ENCODE data around the gene ADAMTSL3. TPM values are rescaled to one million over a fixed set of nuclear protein-coding genes. Genes with fewer than 3 reads are reported as not detected.

ADAMTSL3 gene
- total and polyA plus RNA-seq, 4 donors, result 3.5 to 19.0 (median 8.0) TPM

GRCh38 chr15:83954506-83954905 is 300.6 kb downstream of the ADAMTSL3 start:
- no peak for DNase-seq (ENCODE audit: low spot score)
- Histone ChIP-seq H3K9ac (ENCODE audit: low read depth in 1 of 2, low read length in 2 of 2) (no peak overlapping the region), H3K27ac (ENCODE audit: low read depth in 1 of 2, low read length in 2 of 2) (no peak overlapping the region), H3K27me3 (ENCODE audit: control insufficient read depth in 4 of 4, insufficient read depth in 4 of 4, low read length in 3 of 4) (no peaks in the 10 kb centered on the region), H3K36me3 (ENCODE audit: control insufficient read depth in 4 of 4, insufficient read depth in 3 of 4, low read depth in 1 of 4, low read length in 3 of 4) (peaks cover 0 to 14% (median 5%) of the 10 kb centered on the region in 4 donors), H3K9me3 (ENCODE audit: control insufficient read depth in 4 of 4, low read length in 3 of 4) (no peaks in the 10 kb centered on the region), H3K4me1 (ENCODE audit: control insufficient read depth in 4 of 4, insufficient read depth in 4 of 4, low read length in 3 of 4) (no peaks in the 10 kb centered on the region), H3K4me3 (ENCODE audit: low read depth in 1 of 3, low read length in 3 of 3) (no peak overlapping the region)
- TF ChIP-seq RXRA (IDR thresholded peaks at IDR 0.05), result no peak
- no peak for TF ChIP-seq NR2F2 (IDR thresholded peaks at IDR 0.05)
- no peak for TF ChIP-seq SP1 (IDR thresholded peaks at IDR 0.05)
- TF ChIP-seq HNF4A (conservative IDR thresholded peaks at IDR 0.05), result no peak
- TF ChIP-seq EGR1 (IDR thresholded peaks at IDR 0.05; ENCODE audit: low read depth in 2 of 2), result no peak

- H3K9me3 ChIP-seq (ENCODE audit: control insufficient read depth in 4 of 4, low read length in 3 of 4), result no peaks in the 10 kb centered on the region
- no peaks in the 10 kb centered on the region for H3K27me3 ChIP-seq (ENCODE audit: control insufficient read depth in 4 of 4, insufficient read depth in 4 of 4, low read length in 3 of 4)
- H3K27ac ChIP-seq (ENCODE audit: low read depth in 1 of 2, low read length in 2 of 2), result no peak overlapping the region
- no peak overlapping the region for H3K9ac ChIP-seq (ENCODE audit: low read depth in 1 of 2, low read length in 2 of 2)
- no peak for TF ChIP-seq ZBTB33 (IDR thresholded peaks at IDR 0.05)
- no peak for TF ChIP-seq REST (IDR thresholded peaks at IDR 0.05)
- no peak for TF ChIP-seq HNF4A (conservative IDR thresholded peaks at IDR 0.05)
- no peak for TF ChIP-seq HNF4G (IDR thresholded peaks at IDR 0.05)
- no peak for TF ChIP-seq CTCF (IDR thresholded peaks at IDR 0.05; ENCODE audit: low read depth, low read length, missing input control)
- TF ChIP-seq FOXA2 (IDR thresholded peaks at IDR 0.05), result no peak
- no peaks in the 10 kb centered on the region for H3K4me1 ChIP-seq (ENCODE audit: control insufficient read depth in 4 of 4, insufficient read depth in 4 of 4, low read length in 3 of 4)
- H3K4me3 ChIP-seq (ENCODE audit: low read depth in 1 of 3, low read length in 3 of 3), result no peak overlapping the region
- peaks cover 0 to 14% (median 5%) of the 10 kb centered on the region in 4 donors for H3K36me3 ChIP-seq (ENCODE audit: control insufficient read depth in 4 of 4, insufficient read depth in 3 of 4, low read depth in 1 of 4, low read length in 3 of 4)
- 91% methylated on average over 1 of the region's 1 CpG for WGBS
- DNase-seq (ENCODE audit: low spot score), result no peak
Observed at GRCh38 chr15:83955806-83956265, 301.9 kb downstream of the ADAMTSL3 start.

GRCh38 chr15:83956887-83957286 is 303.0 kb downstream of the ADAMTSL3 start:
- Histone ChIP-seq H3K36me3 (ENCODE audit: control insufficient read depth in 4 of 4, insufficient read depth in 3 of 4, low read depth in 1 of 4, low read length in 3 of 4) (peaks cover 0 to 16% (median 5%) of the 10 kb centered on the region in 4 donors), H3K9ac (ENCODE audit: low read depth in 1 of 2, low read length in 2 of 2) (no peak overlapping the region), H3K9me3 (ENCODE audit: control insufficient read depth in 4 of 4, low read length in 3 of 4) (no peaks in the 10 kb centered on the region), H3K27ac (ENCODE audit: low read depth in 1 of 2, low read length in 2 of 2) (no peak overlapping the region), H3K4me3 (ENCODE audit: low read depth in 1 of 3, low read length in 3 of 3) (no peak overlapping the region), H3K4me1 (ENCODE audit: control insufficient read depth in 4 of 4, insufficient read depth in 4 of 4, low read length in 3 of 4) (no peaks in the 10 kb centered on the region), H3K27me3 (ENCODE audit: control insufficient read depth in 4 of 4, insufficient read depth in 4 of 4, low read length in 3 of 4) (no peaks in the 10 kb centered on the region)
- TF ChIP-seq SP1 (IDR thresholded peaks at IDR 0.05) (no peak), ATF3 (IDR thresholded peaks at IDR 0.05) (no peak), HNF4A (conservative IDR thresholded peaks at IDR 0.05) (no peak), EGR1 (IDR thresholded peaks at IDR 0.05; ENCODE audit: low read depth in 2 of 2) (no peak), FOXA1 (IDR thresholded peaks at IDR 0.05) (no peak), GABPA (IDR thresholded peaks at IDR 0.05 in 1 of 2, conservative IDR thresholded peaks at IDR 0.05 in 1 of 2) (no peak), MAX (IDR thresholded peaks at IDR 0.05) (no peak)
- no peak for DNase-seq (ENCODE audit: low spot score)
- 90% methylated on average over 4 of the region's 4 CpGs for WGBS
